Peyer's patch (tissue), 4 donors: Measurements from ENCODE around the gene TOX2. TPM values are rescaled to one million over a fixed set of nuclear protein-coding genes. Genes with fewer than 3 reads are reported as not detected.
A peak's percentile ranks its signal among the peaks of the same experiment; 100 is the strongest.

Experiments
- DNase-seq, 3 donors: peaks; one replicate each; pipeline ENCODE4 v3.0.0-alpha.2; 2017 to 2019
- H3K27ac ChIP-seq, 4 donors: fragments of 200-600 bp; sonication (generic); one replicate each; pipeline ENCODE4 v1.5.1; 2016 to 2019
- H3K27me3 ChIP-seq, 2 donors: fragments of 200-600 bp; sonication (generic); one replicate each; pipeline ENCODE4 v1.5.1; 2019
- H3K36me3 ChIP-seq, 3 donors: fragments of 200-600 bp; sonication (generic); one replicate each; pipeline ENCODE4 v1.5.1; 2016 to 2019
- H3K4me1 ChIP-seq, 4 donors: fragments of 200-600 bp; sonication (generic); one replicate each; pipeline ENCODE4 v1.5.1; 2016 to 2019
- H3K4me3 ChIP-seq, 4 donors: fragments of 200-600 bp; sonication (generic); 1 replicate in 3 of 4; 2 replicates in 1 of 4; pipeline ENCODE4 v1.5.1; 2016 to 2019; ENCODE audit warnings: mild to moderate bottlenecking in 1 of 4
- H3K9me3 ChIP-seq, 4 donors: fragments of 200-600 bp; sonication (generic); one replicate each; pipeline ENCODE4 v1.5.1; 2016 to 2019; ENCODE audit warnings: mild to moderate bottlenecking in 1 of 4
- CTCF ChIP-seq, 6 experiments: fragments of 450-650 bp in 4 of 6; fragments of 200-600 bp in 2 of 6; sonication (generic) in 1 of 6; IDR thresholded peaks; one replicate each; pipeline ENCODE4 v1.5.1; 2017 to 2019; ENCODE audit warnings: antibody characterized with exemption in 6 of 6, mild to moderate bottlenecking in 3 of 6, moderate library complexity in 1 of 6
- POLR2A ChIP-seq, 2 donors: fragments of 450-650 bp; IDR thresholded peaks; one replicate each; pipeline ENCODE4 v1.5.1; 2017; ENCODE audit warnings: antibody characterized with exemption in 2 of 2, mild to moderate bottlenecking in 2 of 2, moderate library complexity in 2 of 2
- total RNA-seq, 4 donors: library from RNA; depleted of rRNA; stranded (reverse); fragments of >200 nt; gene quantifications; one replicate each; pipeline ENCODE4 v1.1.0, GENCODE V29; 2016

Gene TOX2
- total RNA-seq, 4 donors from 2014 or later = 1.9 to 5.8 (median 2.0) TPM

- no peak overlapping the region for H3K27ac ChIP-seq
- no peak for TF ChIP-seq CTCF (IDR thresholded peaks at IDR 0.05)
- TF ChIP-seq POLR2A (IDR thresholded peaks at IDR 0.05) = no peak
- H3K4me3 ChIP-seq = no peak overlapping the region
These were observed 176.4 kb downstream of the TOX2 start for GRCh38 chr20:44091026-44091425.

GRCh38 chr20:44092551-44093248 lies 178.0 kb downstream of the TOX2 start:
- no peak overlapping the region for H3K27ac ChIP-seq
- no peaks in the 10 kb centered on the region for H3K4me1 ChIP-seq
- DNase-seq = no peak
- H3K36me3 ChIP-seq = no peaks in the 10 kb centered on the region
- TF ChIP-seq POLR2A (IDR thresholded peaks at IDR 0.05) (no peak), CTCF (IDR thresholded peaks at IDR 0.05) (peak; percentile 16 to 49 (median 40))
- H3K27me3 ChIP-seq = no peaks in the 10 kb centered on the region
- H3K4me3 ChIP-seq = no peak overlapping the region
- H3K9me3 ChIP-seq = no peaks in the 10 kb centered on the region

More at GRCh38 chr20:44091026-44091425, 176.4 kb downstream of the TOX2 start:
- Histone ChIP-seq H3K9me3 (no peaks in the 10 kb centered on the region), H3K27me3 (no peaks in the 10 kb centered on the region), H3K36me3 (no peaks in the 10 kb centered on the region), H3K4me1 (no peaks in the 10 kb centered on the region)
- no peak for DNase-seq

DNA sequence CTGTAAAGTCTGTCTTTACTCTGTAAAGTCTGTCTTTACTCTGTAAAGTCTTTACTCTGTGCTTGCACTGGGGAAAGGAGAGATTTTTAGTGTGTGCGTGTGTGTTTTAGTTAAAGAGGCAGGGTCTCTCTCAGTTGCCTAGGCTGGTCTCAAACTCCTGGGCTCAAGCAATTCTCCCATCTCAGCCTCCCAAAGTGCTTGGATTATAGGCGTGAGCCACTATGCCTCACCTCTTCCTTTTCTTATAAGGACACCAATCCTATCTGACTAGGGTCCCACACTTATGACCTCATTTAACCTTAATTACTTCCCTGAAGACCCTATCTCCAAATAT lies 178.6 kb downstream of the TOX2 start:
- H3K27me3 ChIP-seq = no peaks in the 10 kb centered on the region
- H3K27ac ChIP-seq = no peak overlapping the region
- H3K4me3 ChIP-seq = no peak overlapping the region
- H3K36me3 ChIP-seq = no peaks in the 10 kb centered on the region
- TF ChIP-seq CTCF (IDR thresholded peaks at IDR 0.05) (no peak), POLR2A (IDR thresholded peaks at IDR 0.05) (no peak)
- no peaks in the 10 kb centered on the region for H3K4me1 ChIP-seq
- no peaks in the 10 kb centered on the region for H3K9me3 ChIP-seq
- DNase-seq = no peak

- TF ChIP-seq CTCF (IDR thresholded peaks at IDR 0.05) (no peak), POLR2A (IDR thresholded peaks at IDR 0.05) (no peak)
- Histone ChIP-seq H3K36me3 (no peaks in the 10 kb centered on the region), H3K4me1 (no peaks in the 10 kb centered on the region), H3K27ac (no peak overlapping the region), H3K4me3 (no peak overlapping the region), H3K27me3 (no peaks in the 10 kb centered on the region), H3K9me3 (no peaks in the 10 kb centered on the region)
- no peak for DNase-seq
These were observed 181.2 kb downstream of the TOX2 start for GRCh38 chr20:44095831-44096230.

DNA sequence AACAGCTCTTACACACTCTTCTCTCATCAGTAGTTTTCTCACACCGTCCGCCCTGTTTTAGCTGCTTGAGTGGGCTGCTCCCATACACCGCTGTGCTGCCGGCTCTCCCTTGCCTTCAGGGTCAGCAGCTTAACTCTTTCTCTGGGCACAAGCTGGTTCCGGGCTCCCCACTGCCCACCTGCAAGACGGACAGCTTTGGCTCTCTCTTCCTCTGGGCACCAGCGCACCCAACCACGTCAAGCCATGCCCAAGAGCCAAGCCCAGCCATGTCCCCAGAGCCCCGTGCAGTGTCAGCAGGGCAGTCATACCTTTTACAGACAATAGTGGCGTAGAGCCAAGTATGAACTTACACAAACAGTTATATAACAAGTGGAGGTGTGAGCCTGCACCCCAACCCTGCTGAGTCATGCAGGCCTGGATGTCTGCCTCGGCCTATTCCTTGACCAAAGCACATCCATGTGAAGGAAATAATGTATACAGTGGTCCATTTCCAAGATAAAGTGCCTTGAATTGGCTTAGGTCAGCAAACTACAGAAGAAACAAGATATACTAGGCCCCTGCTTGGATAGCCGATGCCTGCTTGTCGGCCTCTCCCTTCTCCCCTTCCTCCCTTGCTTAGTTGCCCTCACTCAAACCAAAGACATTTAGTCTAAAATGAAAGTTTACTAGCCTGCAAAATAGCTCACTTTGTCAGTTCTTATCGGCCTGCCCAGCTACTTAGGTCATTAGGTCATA lies 183.0 kb downstream of the TOX2 start:
- H3K4me3 ChIP-seq = no peak overlapping the region
- no peak for DNase-seq
- H3K27ac ChIP-seq = no peak overlapping the region
- H3K36me3 ChIP-seq = no peaks in the 10 kb centered on the region
- H3K9me3 ChIP-seq = no peaks in the 10 kb centered on the region
- no peaks in the 10 kb centered on the region for H3K4me1 ChIP-seq
- no peak for TF ChIP-seq CTCF (IDR thresholded peaks at IDR 0.05)
- no peak for TF ChIP-seq POLR2A (IDR thresholded peaks at IDR 0.05)
- no peaks in the 10 kb centered on the region for H3K27me3 ChIP-seq
